Measurements from ENCODE around the gene EHD4. TPM values are rescaled to one million over a fixed set of nuclear protein-coding genes. Genes with fewer than 3 reads are reported as not detected.

Gene EHD4
- total RNA-seq, 1 donor from 2014 or later, result 21.1 TPM

DNA sequence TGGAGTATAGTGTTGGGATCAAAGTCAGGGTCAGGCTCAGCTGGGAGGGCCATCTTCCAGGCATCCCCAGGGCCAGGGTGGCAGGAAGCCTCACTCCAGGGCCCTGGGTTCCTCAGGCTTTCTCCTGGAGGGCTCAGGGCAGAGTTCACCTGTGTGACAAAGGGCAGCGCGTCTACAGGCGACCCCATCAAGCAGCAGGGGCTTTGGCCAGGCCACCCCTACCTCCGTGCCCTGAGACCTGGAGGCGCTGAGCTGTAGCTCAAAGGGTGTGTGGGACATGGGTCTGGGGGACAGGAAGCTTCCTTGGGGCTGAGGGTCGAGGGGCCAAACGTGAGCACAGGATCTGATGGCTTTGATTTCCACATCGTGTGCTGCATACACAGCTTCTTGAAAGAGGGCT, 91.3 kb downstream of the EHD4 start:
- Histone ChIP-seq H3K36me3 (ENCODE audit: control insufficient read depth, insufficient read depth, low read length) (no peaks in the 10 kb centered on the region), H3K27me3 (ENCODE audit: control insufficient read depth, insufficient read depth, low read length) (peaks cover 3% of the 10 kb centered on the region), H3K4me3 (ENCODE audit: low read depth, low read length) (no peak overlapping the region)
- DNase-seq (ENCODE audit: low read depth) (no peak), FAIRE-seq (no peak)
- TF ChIP-seq, protein P1, sequence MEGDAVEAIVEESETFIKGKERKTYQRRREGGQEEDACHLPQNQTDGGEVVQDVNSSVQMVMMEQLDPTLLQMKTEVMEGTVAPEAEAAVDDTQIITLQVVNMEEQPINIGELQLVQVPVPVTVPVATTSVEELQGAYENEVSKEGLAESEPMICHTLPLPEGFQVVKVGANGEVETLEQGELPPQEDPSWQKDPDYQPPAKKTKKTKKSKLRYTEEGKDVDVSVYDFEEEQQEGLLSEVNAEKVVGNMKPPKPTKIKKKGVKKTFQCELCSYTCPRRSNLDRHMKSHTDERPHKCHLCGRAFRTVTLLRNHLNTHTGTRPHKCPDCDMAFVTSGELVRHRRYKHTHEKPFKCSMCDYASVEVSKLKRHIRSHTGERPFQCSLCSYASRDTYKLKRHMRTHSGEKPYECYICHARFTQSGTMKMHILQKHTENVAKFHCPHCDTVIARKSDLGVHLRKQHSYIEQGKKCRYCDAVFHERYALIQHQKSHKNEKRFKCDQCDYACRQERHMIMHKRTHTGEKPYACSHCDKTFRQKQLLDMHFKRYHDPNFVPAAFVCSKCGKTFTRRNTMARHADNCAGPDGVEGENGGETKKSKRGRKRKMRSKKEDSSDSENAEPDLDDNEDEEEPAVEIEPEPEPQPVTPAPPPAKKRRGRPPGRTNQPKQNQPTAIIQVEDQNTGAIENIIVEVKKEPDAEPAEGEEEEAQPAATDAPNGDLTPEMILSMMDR (IDR thresholded peaks at IDR 0.05; ENCODE audit: insufficient read depth, low read length, severe bottlenecking), result no peak

DNA sequence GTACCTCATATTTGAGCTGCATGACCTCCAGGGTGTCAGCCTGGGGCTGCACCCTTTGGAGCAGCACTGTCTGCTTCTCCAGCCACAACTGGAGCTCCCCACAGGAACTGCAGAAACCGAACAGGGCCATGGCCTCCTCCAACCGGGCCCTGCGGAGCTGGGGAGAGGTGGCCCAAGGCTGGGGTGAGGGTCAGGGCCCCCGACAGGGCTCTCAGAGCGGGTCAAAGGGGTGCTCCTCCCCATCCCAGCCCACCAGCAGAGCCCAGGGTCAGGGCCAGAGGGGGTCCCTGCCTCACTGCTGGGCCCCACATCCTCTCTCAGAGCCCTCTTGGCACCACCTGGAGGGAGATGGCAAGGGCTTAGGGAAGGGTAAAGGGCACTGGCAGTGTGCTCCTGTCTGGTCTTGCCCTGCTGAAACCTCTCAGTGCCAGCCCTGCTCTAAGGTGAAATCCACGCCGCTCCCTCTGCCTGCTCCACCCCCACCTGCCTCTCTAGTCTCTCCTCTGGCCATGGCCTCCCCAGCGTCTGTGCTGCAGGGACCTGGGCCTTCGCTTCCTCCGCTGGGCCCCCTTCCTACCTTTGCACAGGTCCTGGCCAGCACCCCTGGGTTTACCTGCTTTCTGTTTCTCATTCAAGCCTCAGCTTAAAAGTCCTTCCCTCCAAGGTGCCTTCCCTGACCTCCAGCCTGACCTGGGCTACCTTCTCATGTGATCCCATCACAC, 92.0 kb downstream of the EHD4 start:
- no peak overlapping the region for H3K4me3 ChIP-seq (ENCODE audit: low read depth, low read length)
- H3K36me3 ChIP-seq (ENCODE audit: control insufficient read depth, insufficient read depth, low read length), result no peaks in the 10 kb centered on the region
- H3K27me3 ChIP-seq (ENCODE audit: control insufficient read depth, insufficient read depth, low read length), result peaks cover 3% of the 10 kb centered on the region
- DNase-seq (ENCODE audit: low read depth) (no peak), FAIRE-seq (no peak)
- TF ChIP-seq, protein P1 (IDR thresholded peaks at IDR 0.05; ENCODE audit: insufficient read depth, low read length, severe bottlenecking), result no peak

DNA sequence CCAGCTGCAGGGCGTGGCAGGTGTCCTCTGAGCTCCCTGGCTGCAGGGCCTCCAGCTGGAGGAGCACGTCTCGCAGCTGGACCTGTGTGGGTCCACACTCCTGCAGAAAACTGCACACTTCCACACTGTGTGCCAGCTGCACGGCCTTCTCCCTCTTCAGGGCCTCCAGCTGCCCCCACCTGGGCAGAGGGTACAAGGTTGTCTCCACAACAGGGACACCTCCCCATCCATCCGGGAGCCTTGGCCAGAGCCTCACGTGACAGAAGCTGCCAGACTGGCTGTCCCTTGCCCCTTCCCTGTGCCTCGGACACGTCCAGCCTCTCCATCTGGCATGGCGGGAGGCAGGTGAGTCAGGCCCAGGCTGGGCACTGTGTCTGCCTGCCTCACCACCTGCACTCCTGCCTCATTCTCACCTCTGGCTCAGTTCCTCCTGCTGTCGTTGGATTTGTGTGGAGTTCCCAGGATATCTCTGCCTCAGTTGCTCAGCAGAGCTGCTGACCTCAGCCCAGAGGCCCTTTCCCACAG, 93.0 kb downstream of the EHD4 start:
- Histone ChIP-seq H3K36me3 (ENCODE audit: control insufficient read depth, insufficient read depth, low read length) (no peaks in the 10 kb centered on the region), H3K4me3 (ENCODE audit: low read depth, low read length) (no peak overlapping the region), H3K27me3 (ENCODE audit: control insufficient read depth, insufficient read depth, low read length) (peaks cover 3% of the 10 kb centered on the region)
- TF ChIP-seq, protein P1 (IDR thresholded peaks at IDR 0.05; ENCODE audit: insufficient read depth, low read length, severe bottlenecking), result no peak
- FAIRE-seq (no peak), DNase-seq (ENCODE audit: low read depth) (no peak)

DNA sequence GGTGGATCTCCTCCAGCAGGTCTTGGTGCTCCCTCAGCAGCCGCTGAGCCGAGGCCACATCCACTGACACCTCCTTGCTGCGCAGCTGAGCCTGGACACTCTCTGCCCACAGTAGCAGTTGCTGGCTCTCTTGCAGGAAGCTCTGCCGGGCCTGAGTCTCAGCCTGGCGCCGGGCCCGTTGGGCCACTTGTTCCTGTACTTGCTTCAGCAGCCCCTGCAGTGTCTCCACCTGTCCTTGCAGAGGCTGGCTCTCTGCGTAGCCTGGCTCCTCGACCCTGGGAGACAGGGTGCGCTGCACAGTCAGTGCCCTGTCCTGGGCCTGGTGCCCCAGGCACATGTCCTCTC, 94.0 kb downstream of the EHD4 start:
- TF ChIP-seq, protein P1 (IDR thresholded peaks at IDR 0.05; ENCODE audit: insufficient read depth, low read length, severe bottlenecking), result no peak
- FAIRE-seq (no peak), DNase-seq (ENCODE audit: low read depth) (no peak)
- Histone ChIP-seq H3K27me3 (ENCODE audit: control insufficient read depth, insufficient read depth, low read length) (peaks cover 3% of the 10 kb centered on the region), H3K36me3 (ENCODE audit: control insufficient read depth, insufficient read depth, low read length) (no peaks in the 10 kb centered on the region), H3K4me3 (ENCODE audit: low read depth, low read length) (no peak overlapping the region)

DNA sequence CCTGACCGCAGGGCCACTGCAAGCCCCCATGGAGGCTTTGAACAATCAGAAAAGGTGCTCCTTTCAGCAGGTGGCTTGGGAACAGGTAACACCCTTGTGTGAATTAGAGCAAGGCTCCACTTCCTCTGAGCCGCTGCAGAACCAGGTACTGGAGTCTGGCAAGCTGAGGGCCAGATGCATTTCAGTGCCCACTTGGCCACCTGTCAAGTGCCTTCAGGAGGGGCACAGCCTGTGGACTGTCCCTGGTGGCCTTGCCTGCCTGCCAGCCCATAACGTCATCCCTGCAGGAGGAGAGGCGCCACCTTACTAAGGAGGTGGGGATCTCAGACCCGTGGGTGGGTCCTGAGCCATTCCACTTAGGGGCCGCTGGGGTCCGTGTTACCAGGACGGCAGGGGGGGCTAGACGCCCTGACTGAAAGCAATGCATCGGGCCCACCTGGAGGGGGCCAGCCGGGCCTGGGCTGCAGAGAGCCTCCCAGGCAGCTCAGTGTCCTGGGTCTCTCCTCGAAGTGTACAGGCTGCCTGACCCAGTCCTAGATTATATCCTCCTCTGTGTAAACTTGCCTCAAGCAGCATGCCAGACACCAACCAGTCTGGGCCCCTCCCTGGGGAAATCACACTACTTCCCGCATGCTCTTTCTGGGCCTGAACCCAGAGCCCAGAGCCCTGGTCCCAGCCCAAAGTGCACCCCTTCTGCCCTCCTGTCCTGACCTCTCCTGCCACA, 94.6 kb downstream of the EHD4 start:
- DNase-seq (ENCODE audit: low read depth) (no peak), FAIRE-seq (no peak)
- Histone ChIP-seq H3K36me3 (ENCODE audit: control insufficient read depth, insufficient read depth, low read length) (no peaks in the 10 kb centered on the region), H3K4me3 (ENCODE audit: low read depth, low read length) (no peak overlapping the region), H3K27me3 (ENCODE audit: control insufficient read depth, insufficient read depth, low read length) (peaks cover 3% of the 10 kb centered on the region)
- TF ChIP-seq, protein P1 (IDR thresholded peaks at IDR 0.05; ENCODE audit: insufficient read depth, low read length, severe bottlenecking), result no peak
